K562 (cell line): ENCODE results near the gene XPNPEP1. TPM values are rescaled to one million over a fixed set of nuclear protein-coding genes. Genes with fewer than 3 reads are reported as not detected.

Source experiments
- ATAC-seq: fragments of 200-7000 bp; cut with Tn5 transposase; 3 replicates; pipeline ENCODE4 v1.9.1; 2020; ENCODE audit warnings: moderate library complexity
- BruUV-seq: library from RNA; stranded (reverse); fragments of 400-500 nt; replicated peaks from 2 replicates; lab custom pipeline; 2021; lab: Mats Ljungman, UMichigan
- CTCF ChIA-PET: fragments of 300-600 bp; formaldehyde crosslinking; extraction: SDS; loops from one replicate; lab custom pipeline; 2021; ENCODE audit warnings: low intra/inter-chr PET ratio; lab: Yijun Ruan, JAX
- POLR2A ChIA-PET: fragments of 300-600, 350-650 bp; sonication (Branson Sonifier 250); formaldehyde crosslinking; extraction: SDS; loops from one replicate; lab custom pipeline; 2021; ENCODE audit warnings: antibody characterized with exemption, inconsistent platforms; lab: Yijun Ruan, JAX
- DNase-seq, 4 experiments: peaks; one replicate each; pipeline versions ENCODE4 v3.0.0 to v3.0.0-alpha.2; 2011 to 2018; ENCODE audit warnings: low spot score in 3 of 4, mixed read lengths in 3 of 4; ENCODE audit errors: extremely low read depth in 1 of 4
- FAIRE-seq: peaks from 2 replicates; lab custom pipeline; 2011; peaks lifted over from hg19 to GRCh38; lab: Jason Lieb, UNC
- H2AFZ ChIP-seq: 2 replicates; pipeline ENCODE4 v1.6.0; 2011; ENCODE audit warnings: low read depth, low read length, control low read depth, inconsistent platforms
- H3K27ac ChIP-seq: fragments of 200-600 bp; 3 replicates; pipeline ENCODE4 v1.8.0; 2011; ENCODE audit warnings: low read depth, mild to moderate bottlenecking, control low read depth, inconsistent platforms, low read length, moderate library complexity, mixed read lengths; ENCODE audit errors: extremely low read depth
- H3K27me3 ChIP-seq, 2 experiments: fragments of 300-600 bp in 1 of 2; 2 replicates in 1 of 2; 3 replicates in 1 of 2; pipeline versions ENCODE4 v1.6.0 to v1.8.0; 2011; ENCODE audit warnings: inconsistent platforms in 2 of 2, low read length in 2 of 2, mild to moderate bottlenecking in 1 of 2, mixed read lengths in 1 of 2, moderate library complexity in 1 of 2; ENCODE audit not compliant: control insufficient read depth in 2 of 2, insufficient read depth in 2 of 2
- H3K36me3 ChIP-seq: fragments of 300-600 bp; 3 replicates; pipeline ENCODE4 v1.8.0; 2011; ENCODE audit warnings: mild to moderate bottlenecking, low read length, inconsistent platforms; ENCODE audit not compliant: control insufficient read depth, insufficient read depth
- H3K4me1 ChIP-seq, 2 experiments: fragments of 200-600 bp in 1 of 2; replicated peaks in 1 of 2; 2 replicates in 1 of 2; 3 replicates in 1 of 2; pipeline versions ENCODE4 v1.5.1 to v1.8.0; 2011; ENCODE audit warnings: inconsistent platforms in 2 of 2, low read length in 2 of 2, mild to moderate bottlenecking in 1 of 2, mixed read lengths in 1 of 2, moderate library complexity in 1 of 2; ENCODE audit not compliant: control insufficient read depth in 2 of 2, insufficient read depth in 2 of 2
- H3K4me2 ChIP-seq: 2 replicates; pipeline ENCODE4 v1.6.1; 2011; ENCODE audit warnings: low read length, control low read depth, inconsistent platforms, mixed read lengths; ENCODE audit not compliant: insufficient read depth
- H3K4me3 ChIP-seq: fragments of 200-600 bp; sonication (generic), shearing (Covaris generic); 2 replicates; pipeline ENCODE4 v1.5.1; 2016; ENCODE audit warnings: control low read depth, inconsistent platforms
- H3K79me2 ChIP-seq: fragments of 200-600 bp; 3 replicates; pipeline ENCODE4 v1.8.0; 2011; ENCODE audit warnings: low read length, inconsistent platforms; ENCODE audit not compliant: control insufficient read depth, insufficient read depth
- H3K9ac ChIP-seq, 2 experiments: 2 replicates each; pipeline versions ENCODE4 v1.6.0 to v1.6.1; 2011; ENCODE audit warnings: low read depth in 2 of 2, low read length in 2 of 2, control low read depth in 1 of 2, inconsistent platforms in 1 of 2, mild to moderate bottlenecking in 1 of 2, mixed read lengths in 1 of 2; ENCODE audit not compliant: insufficient read depth in 1 of 2
- H3K9me1 ChIP-seq: one replicate; pipeline ENCODE4 v1.6.0; 2011; ENCODE audit warnings: inconsistent platforms, mild to moderate bottlenecking, low read length, moderate library complexity; ENCODE audit not compliant: control insufficient read depth, insufficient read depth
- H3K9me3 ChIP-seq: replicated peaks from 2 replicates; pipeline ENCODE4 v1.5.1; 2011; ENCODE audit warnings: low read depth, low read length, inconsistent platforms; ENCODE audit not compliant: control insufficient read depth, insufficient read depth
- H4K20me1 ChIP-seq: replicated peaks from 2 replicates; pipeline ENCODE4 v1.6.1; 2011; ENCODE audit warnings: low read length, inconsistent platforms, mixed read lengths; ENCODE audit not compliant: control insufficient read depth, insufficient read depth
- AFF4 ChIP-seq: sonication (generic); formaldehyde crosslinking; IDR thresholded peaks from 2 replicates; pipeline ENCODE4 v1.8.0; 2023; ENCODE audit warnings: mild to moderate bottlenecking, missing genetic modification reagents
- ARID3B ChIP-seq: fragments of 250-450 bp; sonication (Bioruptor Pico); IDR thresholded peaks from 2 replicates; pipeline ENCODE4 v1.4.0; 2020; ENCODE audit warnings: borderline replicate concordance
- BRD4 ChIP-seq: fragments of 200-600 bp; sonication (generic); IDR thresholded peaks from 2 replicates; pipeline ENCODE4 v1.6.1; 2017; ENCODE audit warnings: inconsistent platforms
- CREB1 ChIP-seq, 2 experiments: sonication (generic) in 1 of 2; formaldehyde crosslinking in 1 of 2; IDR thresholded peaks; 2 replicates each; pipeline versions ENCODE4 v1.6.1 to v1.8.0; 2012 to 2022; ENCODE audit warnings: inconsistent platforms in 1 of 2, mild to moderate bottlenecking in 1 of 2, missing genetic modification reagents in 1 of 2, moderate library complexity in 1 of 2
- DDX20 ChIP-seq: fragments of 450-650 bp; IDR thresholded peaks from 2 replicates; pipeline ENCODE4 v1.6.1; 2016; ENCODE audit warnings: missing genetic modification characterization, low read depth, mild to moderate bottlenecking, missing compliant biosample characterization, moderate library complexity
- KLF6 ChIP-seq: fragments of 250-450 bp; sonication (Bioruptor Pico); IDR thresholded peaks from 2 replicates; pipeline ENCODE4 v1.4.0; 2020; ENCODE audit warnings: mild to moderate bottlenecking, moderate library complexity, borderline replicate concordance
- SIX5 ChIP-seq, 2 experiments: IDR thresholded peaks; 2 replicates each; pipeline ENCODE4 v1.6.1; 2011; ENCODE audit warnings: low read length in 2 of 2, borderline replicate concordance in 1 of 2, low read depth in 1 of 2, mild to moderate bottlenecking in 1 of 2, moderate library complexity in 1 of 2; ENCODE audit not compliant: insufficient read depth in 1 of 2
- ZNF449 ChIP-seq: fragments of 250-450 bp; sonication (Bioruptor Pico); IDR thresholded peaks from 2 replicates; pipeline ENCODE4 v1.8.0; 2022; ENCODE audit warnings: moderate library complexity, mild to moderate bottlenecking, inconsistent platforms
- ZNF57 ChIP-seq: fragments of 450-650 bp; formaldehyde crosslinking; IDR thresholded peaks from 2 replicates; pipeline ENCODE4 v1.4.0; 2020; ENCODE audit warnings: mild to moderate bottlenecking, moderate library complexity
- WGBS: fragments of 100-300 bp; shearing (Covaris generic); methylation state at CpG from one replicate; pipeline ENCODE4 v1.1.6; 2016; ENCODE audit warnings: low coverage, mixed read lengths; ENCODE audit not compliant: insufficient coverage; ENCODE audit errors: missing lambda C conversion rate; 5-methylcytosine and 5-hydroxymethylcytosine counted together
- in situ Hi-C: fragments of 300-500 bp; cut with MboI; formaldehyde crosslinking; loops from 4 replicates; pipeline ENCODE4 v1.15.0; 2018; ENCODE audit warnings: inconsistent platforms, mixed read lengths
- intact Hi-C: fragments of 100-400 bp; cut with micrococcal nuclease; formaldehyde crosslinking; loops from 2 replicates; pipeline ENCODE4 v1.14.2; 2022
- polyA plus RNA-seq, 8 experiments: library from polyadenylated mRNA; depleted of rRNA in 4 of 8; stranded (reverse) in 5 of 8; unstranded in 3 of 8; fragments of >200 nt; fragmentation: Nextera tagmentation in 2 of 8; fragmentation: Illumina TruSeq in 1 of 8; extraction: Ambion mirVana in 2 of 8; extraction: Trizol in 1 of 8; gene quantifications; 2 replicates each; pipeline versions ENCODE4 v1.2.1 to v1.2.3, GENCODE V29; 2011 to 2014; ENCODE audit warnings: inconsistent platforms in 1 of 8, missing spikeins in 1 of 8
- total RNA-seq, 7 experiments: library from RNA; depleted of rRNA in 6 of 7; stranded (reverse); fragments of >200 nt in 6 of 7; fragmentation: Illumina TruSeq in 2 of 7; extraction: Trizol in 2 of 7; gene quantifications; 2 replicates each; pipeline versions ENCODE4 v1.2.1 to v1.2.3, GENCODE V29; 2011 to 2021; ENCODE audit warnings: low replicate concordance in 1 of 7

Gene XPNPEP1
- total and polyA plus RNA-seq, 9 of the 15 experiments (the other 6 are each of a cell fraction or from before 2014, with no cell fraction given): 24.2 to 93.5 (median 40.1) TPM

GRCh38 chr10:109877546-109877945 lies 45.8 kb downstream of the XPNPEP1 start:
- FAIRE-seq (no peak), ATAC-seq (no peak), DNase-seq (no peak)
- Histone ChIP-seq H3K4me1 (no peaks in the 10 kb centered on the region), H3K79me2 (no peaks in the 10 kb centered on the region), H3K36me3 (peaks cover 32% of the 10 kb centered on the region), H4K20me1 (no peaks in the 10 kb centered on the region), H3K9ac (no peak overlapping the region), H3K4me2 (no peak overlapping the region), H2AFZ (no peak overlapping the region), H3K9me3 (no peaks in the 10 kb centered on the region), H3K4me3 (no peak overlapping the region), H3K9me1 (no peaks in the 10 kb centered on the region), H3K27ac (no peak overlapping the region), H3K27me3 (no peaks in the 10 kb centered on the region)
- in situ Hi-C loops: no loop called here
- TF ChIP-seq AFF4 (CRISPR knock-in tag): no peak
- no peak for TF ChIP-seq BRD4
- no peak for TF ChIP-seq ZNF57 (CRISPR knock-in tag)
- TF ChIP-seq ZNF449 (CRISPR knock-in tag): no peak
- no peak for TF ChIP-seq SIX5 (IDR thresholded peaks at IDR 0.05; ENCODE audit: borderline replicate concordance in 1 of 2, insufficient read depth in 1 of 2, low read depth in 1 of 2, low read length in 2 of 2)
- no peak for TF ChIP-seq DDX20 (tag)
- no peak for TF ChIP-seq KLF6 (CRISPR knock-in tag)
- TF ChIP-seq CREB1 (IDR thresholded peaks at IDR 0.05): no peak
- no peak for TF ChIP-seq CREB1 (CRISPR knock-in tag; IDR thresholded peaks at IDR 0.05)
- TF ChIP-seq ARID3B: no peak
- 95% methylated on average over 6 of the region's 6 CpGs for WGBS
- no TSS peak for BruUV-seq
- intact Hi-C loops: no loop called here
- POLR2A ChIA-PET: no interaction called here
- CTCF ChIA-PET: no interaction called here
